Stimulated activated CD4-positive, alpha-beta T cell treated with anti-CD3 and anti-CD28 coated beads, Interleukin-4, amount 100 ng/mL, for 48 hours (primary cell): ENCODE results near the gene RANBP1.

Source experiments
- DNase-seq, 2 donors: peaks; one replicate each; pipeline ENCODE4 v3.0.0-alpha.2; 2020; ENCODE audit warnings: low read depth in 2 of 2

Gene RANBP1

GRCh38 chr22:20107951-20108756, 7.8 kb upstream of the RANBP1 start:
- DNase-seq = no peak

GRCh38 chr22:20108757-20109230, 7.1 kb upstream of the RANBP1 start:
- no peak for DNase-seq

GRCh38 chr22:20109411-20110358, 6.2 kb upstream of the RANBP1 start:
- DNase-seq = no peak

GRCh38 chr22:20110359-20110985, 5.4 kb upstream of the RANBP1 start:
- DNase-seq = no peak

GRCh38 chr22:20111045-20111688, 4.7 kb upstream of the RANBP1 start:
- DNase-seq = no peak

GRCh38 chr22:20111689-20112622, 3.9 kb upstream of the RANBP1 start:
- DNase-seq = no peak

GRCh38 chr22:20112623-20113511, 3.0 kb upstream of the RANBP1 start:
- DNase-seq = no peak

- DNase-seq = no peak
Measured at GRCh38 chr22:20113551-20114310, 2.2 kb upstream of the RANBP1 start.

- no peak for DNase-seq
Measured at GRCh38 chr22:20114506-20115475, 1.1 kb upstream of the RANBP1 start.

GRCh38 chr22:20116376-20116950, 559 bp downstream of the RANBP1 start:
- DNase-seq = no peak

GRCh38 chr22:20116951-20117632, 1.2 kb downstream of the RANBP1 start, which contains the start of gene TRMT2A:
TRMT2A (minus strand) TSS chr22:20117226; CDS start chr22:20116906, 320 bp downstream.
- peak; percentile 94 to 97 for DNase-seq

- DNase-seq = peak; percentile 78 to 79
Measured at GRCh38 chr22:20117633-20118299, 1.9 kb downstream of the RANBP1 start.

- no peak for DNase-seq
Measured at GRCh38 chr22:20118300-20119020, 2.6 kb downstream of the RANBP1 start.

- no peak for DNase-seq
Measured at GRCh38 chr22:20121856-20122415, 6.0 kb downstream of the RANBP1 start.
